ENCODE results near the gene PUM2.
A peak's percentile ranks its signal among the peaks of the same experiment; 100 is the strongest.

The PUM2 gene

GRCh38 chr2:20211860-20212458 lies 138.7 kb downstream of the PUM2 start:
- no peak for DNase-seq (ENCODE audit: low read depth)
- H3K4me3 ChIP-seq (ENCODE audit: low read depth, low read length), result no peak overlapping the region
- TF ChIP-seq, protein P1, sequence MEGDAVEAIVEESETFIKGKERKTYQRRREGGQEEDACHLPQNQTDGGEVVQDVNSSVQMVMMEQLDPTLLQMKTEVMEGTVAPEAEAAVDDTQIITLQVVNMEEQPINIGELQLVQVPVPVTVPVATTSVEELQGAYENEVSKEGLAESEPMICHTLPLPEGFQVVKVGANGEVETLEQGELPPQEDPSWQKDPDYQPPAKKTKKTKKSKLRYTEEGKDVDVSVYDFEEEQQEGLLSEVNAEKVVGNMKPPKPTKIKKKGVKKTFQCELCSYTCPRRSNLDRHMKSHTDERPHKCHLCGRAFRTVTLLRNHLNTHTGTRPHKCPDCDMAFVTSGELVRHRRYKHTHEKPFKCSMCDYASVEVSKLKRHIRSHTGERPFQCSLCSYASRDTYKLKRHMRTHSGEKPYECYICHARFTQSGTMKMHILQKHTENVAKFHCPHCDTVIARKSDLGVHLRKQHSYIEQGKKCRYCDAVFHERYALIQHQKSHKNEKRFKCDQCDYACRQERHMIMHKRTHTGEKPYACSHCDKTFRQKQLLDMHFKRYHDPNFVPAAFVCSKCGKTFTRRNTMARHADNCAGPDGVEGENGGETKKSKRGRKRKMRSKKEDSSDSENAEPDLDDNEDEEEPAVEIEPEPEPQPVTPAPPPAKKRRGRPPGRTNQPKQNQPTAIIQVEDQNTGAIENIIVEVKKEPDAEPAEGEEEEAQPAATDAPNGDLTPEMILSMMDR (conservative IDR thresholded peaks at IDR 0.05; ENCODE audit: low read depth, low read length), result no peak

DNA sequence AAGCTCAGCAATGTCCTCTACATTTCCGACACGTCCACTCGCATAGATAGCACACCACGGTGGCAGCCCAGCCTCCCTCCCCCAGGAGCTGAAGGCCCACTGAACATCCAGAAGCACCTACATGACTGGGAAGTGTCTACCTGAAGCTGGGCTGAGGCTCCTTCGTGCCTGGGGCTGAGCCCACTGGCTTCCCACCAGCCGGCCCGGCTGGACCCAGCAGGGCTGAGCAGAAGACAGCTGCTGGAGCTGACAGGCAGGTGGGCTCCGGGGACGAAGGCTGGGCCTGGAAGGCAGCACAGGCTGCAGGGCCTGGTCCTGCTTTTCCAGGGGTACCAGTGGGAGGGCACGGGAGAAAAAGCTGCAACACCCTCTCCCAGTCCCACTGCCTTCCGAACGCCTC lies 139.2 kb downstream of the PUM2 start:
- TF ChIP-seq, protein P1 (conservative IDR thresholded peaks at IDR 0.05; ENCODE audit: low read depth, low read length), result no peak
- H3K4me3 ChIP-seq (ENCODE audit: low read depth, low read length), result no peak overlapping the region
- no peak for DNase-seq (ENCODE audit: low read depth)

- TF ChIP-seq, protein P1 (conservative IDR thresholded peaks at IDR 0.05; ENCODE audit: low read depth, low read length), result no peak
- no peak for DNase-seq (ENCODE audit: low read depth)
- H3K4me3 ChIP-seq (ENCODE audit: low read depth, low read length), result no peak overlapping the region
Measured at GRCh38 chr2:20210462-20210861, 140.2 kb downstream of the PUM2 start.

DNA sequence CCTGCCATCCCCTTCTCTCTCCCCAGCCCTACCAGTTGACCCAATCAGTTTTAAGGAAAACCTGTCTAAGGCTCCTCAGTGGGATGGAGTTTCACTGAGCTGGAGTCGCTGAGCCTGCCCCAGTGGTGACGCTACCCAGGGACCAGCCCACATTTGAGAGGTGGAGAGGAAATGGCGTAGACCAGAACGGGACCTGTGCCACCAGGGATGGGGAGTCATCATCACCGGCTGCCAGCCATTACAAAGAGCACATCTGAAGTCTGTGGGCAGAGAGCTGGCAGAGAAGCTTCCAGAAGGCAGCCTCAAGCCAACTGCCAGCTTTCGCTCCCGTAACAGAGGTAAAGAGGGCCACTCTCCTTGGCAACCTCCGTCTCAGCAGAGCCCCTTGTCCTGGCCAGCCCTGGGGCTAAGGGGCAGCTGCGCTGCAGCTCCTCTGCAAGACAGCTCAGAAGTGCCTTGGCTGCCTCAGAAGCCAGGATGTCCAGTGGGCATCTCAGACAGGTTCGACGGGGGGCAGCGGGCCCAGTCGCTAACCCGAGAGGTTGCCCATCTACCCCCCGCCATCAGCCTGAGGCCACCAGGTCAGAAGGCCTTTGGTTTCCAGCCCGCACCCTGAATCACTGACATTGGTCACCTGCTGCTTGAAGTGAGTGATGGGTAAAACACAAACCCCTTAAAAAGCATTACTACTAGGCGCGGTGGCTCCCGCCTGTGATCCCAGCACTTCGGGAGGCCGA lies 141.1 kb downstream of the PUM2 start:
- TF ChIP-seq, protein P1 (conservative IDR thresholded peaks at IDR 0.05; ENCODE audit: low read depth, low read length), result no peak
- no peak for DNase-seq (ENCODE audit: low read depth)
- H3K4me3 ChIP-seq (ENCODE audit: low read depth, low read length), result no peak overlapping the region

DNA sequence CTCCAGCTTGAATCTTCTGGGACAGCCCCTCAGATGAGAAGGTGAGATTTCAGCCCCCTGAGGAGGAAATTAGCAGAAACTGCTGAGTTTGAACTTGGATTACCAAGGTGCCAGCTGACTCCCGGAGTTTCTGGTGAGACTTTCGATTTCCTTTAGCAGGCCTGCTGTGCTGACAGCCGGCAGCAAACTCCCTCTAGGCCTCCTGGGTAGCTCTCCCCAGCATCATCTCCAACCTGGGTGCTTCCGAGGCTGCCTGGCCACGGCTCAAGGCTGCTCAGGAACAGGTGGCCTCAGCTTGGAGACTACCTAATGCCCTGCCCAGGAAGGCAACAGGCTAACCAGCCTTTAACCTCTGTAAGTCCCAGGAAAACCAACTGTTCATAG lies 142.2 kb downstream of the PUM2 start:
- TF ChIP-seq, protein P1 (conservative IDR thresholded peaks at IDR 0.05; ENCODE audit: low read depth, low read length), result no peak
- H3K4me3 ChIP-seq (ENCODE audit: low read depth, low read length), result no peak overlapping the region
- DNase-seq (ENCODE audit: low read depth), result peak; percentile 64

DNA sequence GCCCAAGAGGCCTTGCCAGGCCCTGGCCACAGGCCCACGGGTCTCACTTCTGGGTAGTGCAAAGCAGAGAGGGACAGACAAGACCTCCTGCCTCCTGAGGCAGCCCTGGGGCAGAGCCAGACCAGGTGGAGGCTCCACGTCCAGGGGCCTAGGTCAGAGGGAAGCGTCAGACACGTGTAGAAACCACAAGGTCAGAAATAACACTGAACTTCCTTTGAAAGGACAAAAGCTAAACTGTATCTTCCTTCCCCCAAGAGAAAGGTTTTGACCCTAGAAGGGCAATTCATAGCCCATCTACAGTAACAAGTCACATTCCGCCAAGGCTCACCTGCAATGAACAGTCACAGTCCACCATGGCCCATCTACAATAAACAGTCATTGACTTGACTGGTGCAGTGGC lies 143.6 kb downstream of the PUM2 start:
- H3K4me3 ChIP-seq (ENCODE audit: low read depth, low read length), result no peak overlapping the region
- TF ChIP-seq, protein P1 (conservative IDR thresholded peaks at IDR 0.05; ENCODE audit: low read depth, low read length), result no peak
- DNase-seq (ENCODE audit: low read depth), result no peak

Measured in choroid plexus epithelial cell (primary cell).